ENCODE data around the gene ERG.

- TF ChIP-seq CTCF (conservative IDR thresholded peaks at IDR 0.05; ENCODE audit: low read length) = no peak
- no peak for TF ChIP-seq EZH2phosphoT487 (IDR thresholded peaks at IDR 0.05; ENCODE audit: borderline replicate concordance, low read depth, low read length)
Observed at GRCh38 chr21:38467374-38467773, 30.9 kb downstream of the ERG start.

Measured in OCI-LY7 (cell line).